GM20000 (cell line): ENCODE measurements around the gene NCKAP5.

Source experiments
- DNase-seq: peaks from one replicate; pipeline ENCODE4 v3.0.0; 2012; ENCODE audit warnings: low spot score
- CTCF ChIP-seq: IDR thresholded peaks from 2 replicates; pipeline ENCODE4 v1.5.1; 2012; ENCODE audit warnings: mild to moderate bottlenecking, control low read depth; ENCODE audit errors: extremely low read depth, missing control alignments

NCKAP5 gene

GRCh38 chr2:133489641-133490410, 78.4 kb downstream of the NCKAP5 start:
- no peak for DNase-seq
- no peak for TF ChIP-seq CTCF

GRCh38 chr2:133489146-133489545, 79.1 kb downstream of the NCKAP5 start:
- no peak for TF ChIP-seq CTCF
- DNase-seq, result no peak

- TF ChIP-seq CTCF, result no peak
- no peak for DNase-seq
These were observed 81.5 kb downstream of the NCKAP5 start for GRCh38 chr2:133486771-133487191.

- no peak for DNase-seq
- TF ChIP-seq CTCF, result no peak
These were observed 82.4 kb downstream of the NCKAP5 start for GRCh38 chr2:133485868-133486267.

GRCh38 chr2:133484784-133485183, 83.5 kb downstream of the NCKAP5 start:
- no peak for DNase-seq
- TF ChIP-seq CTCF, result no peak

GRCh38 chr2:133484106-133484505, 84.2 kb downstream of the NCKAP5 start:
- no peak for TF ChIP-seq CTCF
- DNase-seq, result no peak

GRCh38 chr2:133483181-133483580, 85.1 kb downstream of the NCKAP5 start:
- TF ChIP-seq CTCF, result no peak
- DNase-seq, result no peak
